HCT116 (cell line): ENCODE results near the gene ARGLU1. TPM values are rescaled to one million over a fixed set of nuclear protein-coding genes. Genes with fewer than 3 reads are reported as not detected.

ENCODE experiments used
- ATAC-seq: fragments of 200-7000 bp; cut with Tn5 transposase; 2 replicates; pipeline ENCODE4 v1.9.1; 2020; ENCODE audit warnings: mild to moderate bottlenecking, moderate library complexity
- BruUV-seq: library from RNA; stranded (reverse); fragments of 400-500 nt; replicated peaks from 2 replicates; lab custom pipeline; 2021; lab: Mats Ljungman, UMichigan
- CTCF ChIA-PET: fragments of 300-600 bp; sonication (Branson Sonifier 250); formaldehyde crosslinking; loops from one replicate; lab custom pipeline; 2021; ENCODE audit warnings: antibody characterized with exemption; lab: Charles Lee
- POLR2A ChIA-PET: fragments of 300-600, 350-600 bp; sonication (Branson Sonifier 250); formaldehyde crosslinking; loops from one replicate; lab custom pipeline; 2021; ENCODE audit warnings: antibody characterized with exemption; lab: Charles Lee
- RAD21 ChIA-PET, 2 experiments: fragments of 300-600 bp; sonication (Branson Sonifier 250); formaldehyde crosslinking; loops; one replicate each; lab custom pipeline; 2023; ENCODE audit warnings: low total read pairs in 2 of 2; ENCODE audit not compliant: uncharacterized antibody in 2 of 2, unreplicated experiment in 2 of 2, low non-redundant PET in 1 of 2; lab: Charles Lee
- DNase-seq: peaks from one replicate; pipeline ENCODE4 v3.0.0-alpha.2; 2010; ENCODE audit warnings: low read depth, low spot score
- H2AFZ ChIP-seq: fragments of 200-600 bp; shearing (Covaris generic), sonication (generic); 2 replicates; pipeline ENCODE4 v1.6.1; 2017; ENCODE audit warnings: low read depth, mixed run types, mixed read lengths, antibody characterized with exemption, low read length; ENCODE audit not compliant: poor library complexity, severe bottlenecking
- H3K27ac ChIP-seq: 2 replicates; pipeline ENCODE4 v1.5.1; 2012; ENCODE audit warnings: low read depth, low read length
- H3K27me3 ChIP-seq: fragments of 200-600 bp; sonication (generic); 2 replicates; pipeline ENCODE4 v1.6.1; 2016; ENCODE audit warnings: mixed run types, low read length, mixed read lengths; ENCODE audit not compliant: insufficient read depth
- H3K36me3 ChIP-seq, 2 experiments: fragments of 200-500 bp in 1 of 2; fragments of 200-600 bp in 1 of 2; sonication (Bioruptor generic) in 1 of 2; sonication (generic) in 1 of 2; 2 replicates each; pipeline versions ENCODE4 v1.5.1 to v1.6.1; 2014 to 2016; ENCODE audit warnings: low read length in 2 of 2, inconsistent platforms in 1 of 2, mixed read lengths in 1 of 2, mixed run types in 1 of 2; ENCODE audit not compliant: insufficient read depth in 2 of 2, control insufficient read depth in 1 of 2
- H3K4me1 ChIP-seq, 2 experiments: fragments of 200-600 bp in 1 of 2; sonication (generic) in 1 of 2; 2 replicates each; pipeline versions ENCODE4 v1.5.1 to v1.6.1; 2012 to 2017; ENCODE audit warnings: low read length in 2 of 2, inconsistent platforms in 1 of 2, mild to moderate bottlenecking in 1 of 2, mixed read lengths in 1 of 2, mixed run types in 1 of 2, moderate library complexity in 1 of 2; ENCODE audit not compliant: insufficient read depth in 2 of 2, control insufficient read depth in 1 of 2
- H3K4me2 ChIP-seq: fragments of 200-600 bp; sonication (generic); 2 replicates; pipeline ENCODE4 v1.6.1; 2017; ENCODE audit warnings: mixed run types, low read length, mixed read lengths
- H3K4me3 ChIP-seq, 2 experiments: fragments of 200-600 bp in 1 of 2; sonication (generic) in 1 of 2; replicated peaks in 1 of 2; 2 replicates each; pipeline ENCODE4 v1.5.1; 2011 to 2016; ENCODE audit warnings: low read length in 2 of 2, control low read depth in 1 of 2, low read depth in 1 of 2, mild to moderate bottlenecking in 1 of 2, mixed read lengths in 1 of 2, mixed run types in 1 of 2
- H3K79me2 ChIP-seq: fragments of 200-600 bp; sonication (generic); 2 replicates; pipeline ENCODE4 v1.6.1; 2017; ENCODE audit warnings: mild to moderate bottlenecking, mixed run types, low read length, moderate library complexity, mixed read lengths; ENCODE audit not compliant: insufficient read depth
- H3K9ac ChIP-seq: fragments of 200-600 bp; sonication (generic); 2 replicates; pipeline ENCODE4 v1.6.1; 2016; ENCODE audit warnings: low read length, mixed read lengths
- H3K9me2 ChIP-seq: fragments of 200-600 bp; sonication (generic), shearing (Covaris generic); 2 replicates; pipeline ENCODE4 v1.6.1; 2017; ENCODE audit warnings: mixed run types, mild to moderate bottlenecking, moderate library complexity; ENCODE audit not compliant: insufficient read depth
- H3K9me3 ChIP-seq, 2 experiments: fragments of 200-500 bp in 1 of 2; fragments of 200-600 bp in 1 of 2; sonication (Bioruptor generic) in 1 of 2; sonication (generic) in 1 of 2; 2 replicates each; pipeline ENCODE4 v1.6.1; 2014 to 2017; ENCODE audit warnings: low read length in 2 of 2, mixed read lengths in 2 of 2, inconsistent platforms in 1 of 2, low read depth in 1 of 2, mild to moderate bottlenecking in 1 of 2, mixed run types in 1 of 2, moderate library complexity in 1 of 2; ENCODE audit not compliant: control insufficient read depth in 1 of 2, insufficient read depth in 1 of 2
- H4K20me1 ChIP-seq: fragments of 200-600 bp; sonication (generic), shearing (Covaris generic); 2 replicates; pipeline ENCODE4 v1.6.1; 2017; ENCODE audit warnings: mixed run types, mild to moderate bottlenecking, moderate library complexity; ENCODE audit not compliant: insufficient read depth
- CBX3 ChIP-seq: IDR thresholded peaks from 2 replicates; pipeline ENCODE4 v1.6.1; 2012; ENCODE audit warnings: low read depth
- CEBPB ChIP-seq: IDR thresholded peaks from 2 replicates; pipeline ENCODE4 v1.6.1; 2012; ENCODE audit warnings: low read depth
- CTCF ChIP-seq, 3 experiments: fragments of 200-600 bp in 1 of 3; sonication (generic) in 1 of 3; IDR thresholded peaks in 2 of 3; conservative IDR thresholded peaks in 1 of 3; 2 replicates each; pipeline ENCODE4 v1.5.1; 2012 to 2017; ENCODE audit warnings: low read depth in 2 of 3, low read length in 2 of 3, antibody characterized with exemption in 1 of 3, borderline replicate concordance in 1 of 3, control low read depth in 1 of 3, mild to moderate bottlenecking in 1 of 3, mixed read lengths in 1 of 3, mixed run types in 1 of 3, moderate library complexity in 1 of 3; ENCODE audit not compliant: insufficient read depth in 1 of 3
- EGR1 ChIP-seq: IDR thresholded peaks from 2 replicates; pipeline ENCODE4 v1.6.1; 2012; ENCODE audit warnings: low read depth
- ELF1 ChIP-seq: IDR thresholded peaks from 2 replicates; pipeline ENCODE4 v1.6.1; 2012; ENCODE audit warnings: low read depth, borderline replicate concordance
- EZH2 ChIP-seq: fragments of 200-600 bp; sonication (generic); IDR thresholded peaks from 2 replicates; pipeline ENCODE4 v1.6.1; 2017; ENCODE audit warnings: antibody characterized with exemption, mixed run types
- EZH2phosphoT487 ChIP-seq: fragments of 200-600 bp; IDR thresholded peaks from 2 replicates; pipeline ENCODE4 v1.6.1; 2018; ENCODE audit warnings: antibody characterized with exemption, borderline replicate concordance
- FOSL1 ChIP-seq: IDR thresholded peaks from 2 replicates; pipeline ENCODE4 v1.6.1; 2012; ENCODE audit warnings: low read depth
- JUND ChIP-seq: IDR thresholded peaks from 2 replicates; pipeline ENCODE4 v1.6.1; 2012
- POLR2A ChIP-seq: IDR thresholded peaks from 2 replicates; pipeline ENCODE4 v1.7.0; 2011; ENCODE audit warnings: borderline replicate concordance; ENCODE audit not compliant: insufficient read depth, insufficient read length; ENCODE audit errors: extremely low read depth
- POLR2AphosphoS5 ChIP-seq: IDR thresholded peaks from 2 replicates; pipeline ENCODE4 v1.6.1; 2011; ENCODE audit warnings: mild to moderate bottlenecking, low read depth, low read length, moderate library complexity
- RAD21 ChIP-seq: IDR thresholded peaks from 2 replicates; pipeline ENCODE4 v1.6.1; 2012; ENCODE audit warnings: low read depth, mild to moderate bottlenecking
- REST ChIP-seq: IDR thresholded peaks from 2 replicates; pipeline ENCODE4 v1.6.1; 2012; ENCODE audit warnings: low read depth
- SIN3A ChIP-seq: IDR thresholded peaks from 2 replicates; pipeline ENCODE4 v1.6.1; 2012; ENCODE audit warnings: low read depth
- SP1 ChIP-seq: IDR thresholded peaks from 2 replicates; pipeline ENCODE4 v1.6.1; 2012; ENCODE audit warnings: low read depth
- SRF ChIP-seq: IDR thresholded peaks from 2 replicates; pipeline ENCODE4 v1.6.1; 2012; ENCODE audit warnings: low read depth
- YY1 ChIP-seq: IDR thresholded peaks from 2 replicates; pipeline ENCODE4 v1.6.1; 2011; ENCODE audit warnings: low read length, low read depth, moderate library complexity, mild to moderate bottlenecking; ENCODE audit not compliant: insufficient replicate concordance; ENCODE audit errors: extremely low read depth
- ZFX ChIP-seq: fragments of 450-650 bp; IDR thresholded peaks from 2 replicates; pipeline ENCODE4 v1.6.1; 2017
- ZNF274 ChIP-seq: fragments of 200-500 bp; sonication (Bioruptor generic); IDR thresholded peaks from 2 replicates; pipeline ENCODE4 v1.6.1; 2014; ENCODE audit warnings: mild to moderate bottlenecking, low read depth, low read length, inconsistent platforms
- intact Hi-C: fragments of 100-400 bp; cut with micrococcal nuclease; formaldehyde crosslinking; loops from 2 replicates; pipeline ENCODE4 v1.10.0; 2022
- total RNA-seq: library from RNA; stranded (reverse); gene quantifications from one replicate; pipeline ENCODE4 v1.2.1, GENCODE V29; 2021; ENCODE audit not compliant: unreplicated experiment
- TF ChIP-seq, protein P1 (sequence below): IDR thresholded peaks from 2 replicates; pipeline ENCODE4 v1.6.1; 2012

ARGLU1 gene
- total RNA-seq, 1 experiment from 2014 or later = 57.8 TPM

DNA sequence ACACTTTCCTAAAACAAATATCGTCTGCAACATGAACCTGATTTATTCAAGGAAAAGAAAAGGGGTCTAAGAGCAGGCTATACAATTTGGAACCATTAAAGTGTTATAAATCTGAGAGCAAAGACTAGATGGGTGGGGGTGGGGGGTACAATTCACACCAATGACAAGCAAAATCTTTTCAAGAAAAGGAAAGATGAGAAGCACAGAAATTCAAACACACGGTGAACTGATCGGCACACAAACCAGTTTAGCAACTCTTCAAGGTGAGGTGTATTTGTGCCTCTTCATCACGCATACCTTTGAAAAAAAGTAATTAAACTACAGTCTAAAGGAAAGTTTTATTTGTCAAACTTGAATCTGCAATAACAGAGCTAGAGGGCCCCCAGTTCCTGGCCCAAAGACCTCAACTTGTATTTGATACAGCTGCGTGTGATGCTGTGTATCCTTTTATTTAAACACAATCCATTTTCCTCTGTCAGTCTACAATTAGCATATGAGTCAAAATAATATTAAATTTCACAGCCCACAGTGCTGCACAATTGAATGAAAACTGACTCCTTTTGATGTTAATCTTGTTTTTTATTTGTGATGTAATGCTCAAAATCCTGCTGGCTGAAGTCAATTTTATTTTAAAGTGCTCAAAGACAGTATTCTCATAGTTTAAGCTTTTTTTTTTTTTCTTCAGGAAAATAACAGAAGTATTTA is 46.7 kb downstream of the ARGLU1 start:
- POLR2A ChIA-PET = no interaction called here
- H3K9me2 ChIP-seq = no peaks in the 10 kb centered on the region
- no peak overlapping the region for H3K27ac ChIP-seq
- H3K27me3 ChIP-seq = no peaks in the 10 kb centered on the region
- intact Hi-C loops = no loop called here
- H3K79me2 ChIP-seq = peaks cover 100% of the 10 kb centered on the region
- H3K4me2 ChIP-seq = 0 out of 2 replicates have a peak overlapping the region, but pooled peaks have one; percentile 5
- DNase-seq (no peak), ATAC-seq (no peak)
- H3K4me3 ChIP-seq = no peak overlapping the region
- no peaks in the 10 kb centered on the region; a peak in 1 of 4 replicates for H3K36me3 ChIP-seq
- TF ChIP-seq ZFX = no peak
- no peak for TF ChIP-seq EZH2phosphoT487
- TF ChIP-seq YY1 = no peak
- TF ChIP-seq RAD21 = no peak
- TF ChIP-seq CBX3 = no peak
- TF ChIP-seq EGR1 = no peak
- TF ChIP-seq SP1 = no peak
- no peak for TF ChIP-seq REST
- TF ChIP-seq JUND = no peak
- TF ChIP-seq FOSL1 = no peak
- TF ChIP-seq SIN3A = no peak
- TF ChIP-seq CEBPB = no peak
- TF ChIP-seq EZH2 = no peak
- TF ChIP-seq CTCF (IDR thresholded peaks at IDR 0.05 in 2 of 3, conservative IDR thresholded peaks at IDR 0.05 in 1 of 3; ENCODE audit: borderline replicate concordance in 1 of 3, insufficient read depth in 1 of 3, low read depth in 2 of 3, low read length in 2 of 3) = no peak
- TF ChIP-seq POLR2AphosphoS5 = no peak
- TF ChIP-seq SRF = no peak
- TF ChIP-seq POLR2A = no peak
- TF ChIP-seq, protein P1, sequence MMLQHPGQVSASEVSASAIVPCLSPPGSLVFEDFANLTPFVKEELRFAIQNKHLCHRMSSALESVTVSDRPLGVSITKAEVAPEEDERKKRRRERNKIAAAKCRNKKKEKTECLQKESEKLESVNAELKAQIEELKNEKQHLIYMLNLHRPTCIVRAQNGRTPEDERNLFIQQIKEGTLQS = no peak
- no peak for TF ChIP-seq ELF1
- TF ChIP-seq ZNF274 = no peak
- H2AFZ ChIP-seq = no peak overlapping the region
- no peak overlapping the region for H3K9ac ChIP-seq
- no peaks in the 10 kb centered on the region for H3K9me3 ChIP-seq
- peaks cover 12% of the 10 kb centered on the region; the same call in 1 of the 2 replicates for H4K20me1 ChIP-seq
- H3K4me1 ChIP-seq = peaks cover 13 to 24% of the 10 kb centered on the region in 2 experiments
- RAD21 ChIA-PET = no interaction called here
- no TSS peak for BruUV-seq
- CTCF ChIA-PET = no interaction called here
